GM18870 (cell line): Measurements from ENCODE around the gene TBC1D8B.

Source experiments
- ATAC-seq: cut with Tn5 transposase; IDR thresholded peaks from one replicate; pipeline ENCODE4 v1.9.1; 2021; ENCODE audit warnings: moderate library complexity; ENCODE audit not compliant: unreplicated experiment

TBC1D8B gene

GRCh38 chrX:106897259-106897658, 94.8 kb downstream of the TBC1D8B start:
- no peak for ATAC-seq

GRCh38 chrX:106898462-106898861, 96.0 kb downstream of the TBC1D8B start:
- ATAC-seq = peak; percentile 72

GRCh38 chrX:106899276-106899675, 96.8 kb downstream of the TBC1D8B start:
- ATAC-seq = no peak

- no peak for ATAC-seq
Measured at GRCh38 chrX:106899841-106900240, 97.4 kb downstream of the TBC1D8B start.

GRCh38 chrX:106901341-106901740, 98.9 kb downstream of the TBC1D8B start:
- ATAC-seq = no peak

- ATAC-seq = no peak
Measured at GRCh38 chrX:106901781-106902219, 99.3 kb downstream of the TBC1D8B start.

- ATAC-seq = no peak
Measured at GRCh38 chrX:106902684-106903083, 100.2 kb downstream of the TBC1D8B start.

- ATAC-seq = no peak
Measured at GRCh38 chrX:106903291-106903824, 100.9 kb downstream of the TBC1D8B start, which contains the start of gene RIPPLY1. RIPPLY1 (minus strand) TSS chrX:106903341; CDS start chrX:106903287, 54 bp downstream.

GRCh38 chrX:106903856-106904528, 101.5 kb downstream of the TBC1D8B start:
- no peak for ATAC-seq

GRCh38 chrX:106905064-106905708, 102.7 kb downstream of the TBC1D8B start:
- no peak for ATAC-seq

GRCh38 chrX:106906361-106906760, 103.9 kb downstream of the TBC1D8B start:
- no peak for ATAC-seq

GRCh38 chrX:106912864-106913263, 110.4 kb downstream of the TBC1D8B start:
- ATAC-seq = no peak

- ATAC-seq = peak; percentile 57
Measured at GRCh38 chrX:106917830-106918500, 115.5 kb downstream of the TBC1D8B start.

GRCh38 chrX:106919932-106920452, 117.5 kb downstream of the TBC1D8B start, which contains the start of gene CLDN2:
CLDN2 (plus strand) TSS chrX:106920402; CDS start chrX:106928229, 7,827 bp downstream.
- ATAC-seq = no peak

GRCh38 chrX:106921637-106922036, 119.2 kb downstream of the TBC1D8B start:
- ATAC-seq = no peak
